Measurements from ENCODE around the gene REXO1. TPM values are rescaled to one million over a fixed set of nuclear protein-coding genes. Genes with fewer than 3 reads are reported as not detected.

Gene REXO1
- total and polyA plus RNA-seq, 3 donors from 2014 or later = 104 to 200 (median 149) TPM

GRCh38 chr19:1864480-1865171 is 16.3 kb upstream of the REXO1 start:
- Histone ChIP-seq H3K27me3 (no peaks in the 10 kb centered on the region), H3K9me3 (no peaks in the 10 kb centered on the region), H3K4me3 (peak overlapping the region; percentile 63 to 87), H3K27ac (peak overlapping the region; percentile 73 to 80), H3K4me1 (peaks cover 31% of the 10 kb centered on the region), H3K36me3 (ENCODE audit: low read depth, missing control alignments) (no peaks in the 10 kb centered on the region)
- intact Hi-C loops (cut with DNase I; ENCODE audit: low total_unique reads) = no loop called here
- TF ChIP-seq POLR2A (IDR thresholded peaks at IDR 0.05) = no peak
- peak; percentile 66 to 79 (median 72) for TF ChIP-seq CTCF (IDR thresholded peaks at IDR 0.05)
- WGBS, 2 donors = 3 to 9% methylated on average over 24 to 49 of the region's 52 CpGs
- peak; percentile 70 for DNase-seq

GRCh38 chr19:1863638-1864479 is 15.6 kb upstream of the REXO1 start:
- Histone ChIP-seq H3K27me3 (no peaks in the 10 kb centered on the region), H3K27ac (peak overlapping the region; percentile 73 to 80), H3K4me1 (peaks cover 38% of the 10 kb centered on the region), H3K9me3 (no peaks in the 10 kb centered on the region), H3K4me3 (peak overlapping the region; percentile 63 to 87), H3K36me3 (ENCODE audit: low read depth, missing control alignments) (no peaks in the 10 kb centered on the region)
- WGBS, 2 donors = 1% methylated on average over 73 of the region's 115 CpGs; no CpG with 5 or more reads in 1 of the 2 donors
- DNase-seq = peak; percentile 92
- no peak for TF ChIP-seq CTCF (IDR thresholded peaks at IDR 0.05)
- TF ChIP-seq POLR2A (IDR thresholded peaks at IDR 0.05) = no peak
- intact Hi-C loops (cut with DNase I; ENCODE audit: low total_unique reads) = no loop called here

GRCh38 chr19:1863328-1863637 is 15.0 kb upstream of the REXO1 start, which contains the start of gene KLF16:
TSS of gene KLF16 (minus strand) at chr19:1863579. CDS start at chr19:1863497, 82 bp downstream.
- TF ChIP-seq CTCF (IDR thresholded peaks at IDR 0.05) = no peak
- no peak for TF ChIP-seq POLR2A (IDR thresholded peaks at IDR 0.05)
- Histone ChIP-seq H3K27ac (peak within 1 kb of the TSS; percentile 73 to 80), H3K4me1 (peaks cover 40% of the 10 kb centered on the region), H3K4me3 (peak within 1 kb of the TSS; percentile 64 to 87), H3K9me3 (no peaks in the 10 kb centered on the region), H3K36me3 (ENCODE audit: low read depth, missing control alignments) (no peaks in the 10 kb centered on the region), H3K27me3 (no peaks in the 10 kb centered on the region)
- WGBS, 2 donors = no CpG with 5 or more reads among the region's 63 CpGs
- no peak for DNase-seq
- intact Hi-C loops (cut with DNase I; ENCODE audit: low total_unique reads) = no loop called here

GRCh38 chr19:1862424-1863327 is 14.4 kb upstream of the REXO1 start:
- WGBS, 2 donors = 0 to 1% methylated on average over 19 to 42 of the region's 109 CpGs
- Histone ChIP-seq H3K27me3 (no peaks in the 10 kb centered on the region), H3K4me1 (peaks cover 46% of the 10 kb centered on the region), H3K9me3 (no peaks in the 10 kb centered on the region), H3K27ac (peak overlapping the region; percentile 44 to 56), H3K4me3 (peak overlapping the region; percentile 61 to 64), H3K36me3 (ENCODE audit: low read depth, missing control alignments) (no peaks in the 10 kb centered on the region)
- TF ChIP-seq CTCF (IDR thresholded peaks at IDR 0.05) = no peak
- no peak for TF ChIP-seq POLR2A (IDR thresholded peaks at IDR 0.05)
- DNase-seq = no peak
- intact Hi-C loops (cut with DNase I; ENCODE audit: low total_unique reads) = no loop called here

All from testis (tissue), 3 donors.